Ureter (tissue), 1 donor: ENCODE data around the gene RPS5. TPM values are rescaled to one million over a fixed set of nuclear protein-coding genes. Genes with fewer than 3 reads are reported as not detected.
A peak's percentile ranks its signal among the peaks of the same experiment; 100 is the strongest.
"Not testable (repeated sequence)": the region's sequence is repeated elsewhere in the genome, so short reads cannot be mapped to it uniquely, and the experiment has no call there.

ENCODE experiments used
- DNase-seq: peaks from one replicate; pipeline ENCODE4 v3.0.0-alpha.2; 2020; ENCODE audit warnings: low spot score
- total RNA-seq: library from RNA; stranded (reverse); gene quantifications from one replicate; pipeline ENCODE4 v1.2.4, GENCODE V29; 2023
- donor health status: DM: yes; HTN: yes; CAD: no.

Gene RPS5
- total RNA-seq, 1 donor from 2014 or later, result 1,165 TPM

DNA sequence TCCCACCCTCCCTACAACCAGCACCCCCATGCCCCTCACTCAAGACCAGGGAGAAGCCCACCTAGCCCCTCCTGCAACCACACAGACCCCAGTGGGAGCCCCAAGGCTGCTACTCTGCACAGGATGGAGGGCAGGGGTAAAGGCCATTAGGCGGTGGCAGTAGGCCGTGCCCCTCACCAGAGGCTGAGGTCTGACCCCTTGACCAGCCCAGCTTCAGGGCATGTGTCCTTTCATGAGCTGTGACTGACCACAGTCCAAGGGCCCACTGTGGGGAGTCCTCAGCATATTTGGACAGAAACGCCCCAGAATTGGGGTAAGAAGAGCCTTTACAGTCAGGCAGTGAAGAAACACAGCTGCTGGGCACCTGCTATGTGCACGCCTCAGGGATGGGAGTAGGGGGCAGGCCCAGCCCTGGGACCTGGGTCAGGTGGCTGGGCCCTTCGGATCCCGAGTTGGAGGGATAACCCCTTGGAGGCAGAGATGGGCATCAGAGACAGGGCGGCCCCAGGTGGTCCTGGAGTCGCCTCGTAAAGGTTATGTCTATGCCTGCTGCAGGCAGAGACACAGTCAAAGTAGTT lies 1.7 kb upstream of the RPS5 start:
- no peak for DNase-seq

DNA sequence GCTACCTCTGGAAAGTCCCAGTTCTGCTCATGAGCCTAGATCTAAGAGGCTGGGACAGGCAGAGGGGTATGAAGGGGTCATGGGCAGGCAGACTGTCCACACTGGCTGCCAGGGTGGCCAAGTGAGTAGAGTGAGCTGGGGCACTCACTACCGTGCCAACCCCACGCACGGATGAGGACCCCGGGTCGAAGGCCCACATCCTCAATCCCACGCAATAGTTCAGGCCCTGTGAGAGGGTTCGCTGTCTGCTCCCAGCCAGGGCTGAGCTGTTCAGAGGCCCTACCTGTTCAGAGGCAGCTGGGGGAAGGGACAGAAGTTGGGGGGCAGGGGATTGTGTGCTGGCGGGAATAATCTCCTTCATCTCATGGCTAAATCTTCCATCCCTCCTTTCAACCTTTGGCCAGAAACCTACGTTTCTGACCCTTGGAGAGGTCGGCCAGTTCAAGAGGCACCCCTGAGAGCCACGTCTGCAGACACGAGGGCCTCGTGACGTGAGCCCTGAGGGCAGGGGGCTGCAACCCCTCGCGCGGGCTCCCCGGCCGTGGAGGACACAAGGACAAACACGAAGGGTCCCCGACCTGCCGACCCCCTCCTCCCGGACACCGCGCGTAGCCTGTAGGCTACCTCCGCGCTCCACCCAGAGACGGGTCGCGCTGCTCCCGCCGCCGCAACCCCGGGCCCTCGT lies 1.0 kb upstream of the RPS5 start:
- no peak for DNase-seq

GRCh38 chr19:58387338-58388174 lies 487 bp downstream of the RPS5 start:
- DNase-seq, result no peak

GRCh38 chr19:58388175-58388526 lies 1.1 kb downstream of the RPS5 start:
- DNase-seq, result no peak

- no peak for DNase-seq
Measured at GRCh38 chr19:58392945-58393724, 6.1 kb downstream of the RPS5 start.

GRCh38 chr19:58393725-58394033 lies 6.6 kb downstream of the RPS5 start:
- no peak for DNase-seq

- no peak for DNase-seq
Measured at GRCh38 chr19:58394821-58395219, 7.8 kb downstream of the RPS5 start.

DNA sequence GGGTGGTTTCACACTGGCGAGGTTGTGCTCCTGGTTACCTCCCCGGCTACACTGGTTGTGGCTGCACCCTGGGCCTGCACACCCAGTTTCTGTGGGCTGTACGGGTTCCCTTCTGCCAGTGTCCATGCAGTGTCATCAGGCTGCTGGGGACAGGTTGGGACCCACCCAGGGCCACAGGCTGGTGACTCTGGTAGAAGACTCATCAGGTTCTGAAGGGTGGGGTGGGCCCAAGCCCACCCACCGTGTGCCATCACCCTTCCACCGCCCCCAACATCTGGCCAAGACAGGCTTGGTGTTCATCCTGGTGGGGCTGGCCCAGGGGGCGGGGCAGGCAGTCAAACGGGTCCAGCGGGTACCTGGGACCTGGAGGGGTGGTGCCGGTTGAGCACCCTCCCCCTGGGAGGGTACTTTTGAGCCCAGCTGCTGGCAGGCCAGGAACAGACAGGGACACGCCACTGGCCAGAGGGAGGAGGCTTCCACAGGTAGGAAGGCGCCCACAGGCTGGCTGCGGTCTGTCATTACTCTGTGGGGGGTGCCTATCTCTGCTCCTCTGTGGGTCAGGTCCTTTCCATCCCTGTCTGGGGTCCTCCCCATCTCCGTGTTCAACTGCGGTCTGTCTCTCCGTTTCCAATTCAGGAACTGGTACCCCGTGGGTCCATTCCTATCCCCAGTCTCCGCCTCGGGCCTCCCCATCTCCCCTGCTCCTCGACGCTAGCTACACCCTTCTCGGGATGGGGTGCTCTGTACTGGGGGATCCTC lies 8.3 kb downstream of the RPS5 start, which contains the start of gene RNF225:
RNF225 (plus strand) TSS at position 437 of the 759 bp plus-strand sequence. CDS start 434 bp downstream, outside the sequence.
- peak; percentile 88 for DNase-seq

DNA sequence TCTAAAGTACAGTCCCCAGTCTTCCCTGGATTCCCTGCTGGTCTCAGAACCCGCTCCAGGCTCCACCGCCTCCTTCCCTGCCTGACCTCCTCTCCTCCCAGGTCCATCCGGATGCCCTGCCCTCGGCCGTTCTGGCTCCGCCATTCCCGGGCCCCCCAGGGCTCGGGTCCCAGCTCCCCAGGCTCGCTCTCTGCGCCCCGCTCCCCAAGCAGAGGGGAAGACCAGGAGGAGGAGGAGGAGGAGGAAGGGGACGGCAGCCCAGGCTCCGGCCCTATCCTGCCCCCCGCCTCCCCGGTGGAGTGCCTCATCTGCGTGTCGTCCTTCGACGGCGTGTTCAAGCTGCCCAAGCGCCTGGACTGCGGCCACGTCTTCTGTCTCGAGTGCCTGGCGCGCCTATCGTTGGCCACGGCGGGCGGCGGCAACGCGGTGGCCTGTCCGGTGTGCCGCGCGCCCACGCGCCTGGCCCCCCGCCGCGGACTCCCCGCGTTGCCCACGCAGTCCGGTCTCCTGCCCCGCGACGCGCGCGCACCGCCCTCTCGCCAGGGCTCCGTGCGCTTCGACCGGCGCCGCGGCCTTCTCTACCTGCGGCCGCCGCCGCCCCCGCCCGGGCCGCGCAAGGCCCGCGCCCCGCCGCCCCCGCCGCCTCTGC lies 9.0 kb downstream of the RPS5 start:
- DNase-seq, result no peak

- no peak for DNase-seq
Measured at GRCh38 chr19:58396691-58397532, 9.8 kb downstream of the RPS5 start.

DNA sequence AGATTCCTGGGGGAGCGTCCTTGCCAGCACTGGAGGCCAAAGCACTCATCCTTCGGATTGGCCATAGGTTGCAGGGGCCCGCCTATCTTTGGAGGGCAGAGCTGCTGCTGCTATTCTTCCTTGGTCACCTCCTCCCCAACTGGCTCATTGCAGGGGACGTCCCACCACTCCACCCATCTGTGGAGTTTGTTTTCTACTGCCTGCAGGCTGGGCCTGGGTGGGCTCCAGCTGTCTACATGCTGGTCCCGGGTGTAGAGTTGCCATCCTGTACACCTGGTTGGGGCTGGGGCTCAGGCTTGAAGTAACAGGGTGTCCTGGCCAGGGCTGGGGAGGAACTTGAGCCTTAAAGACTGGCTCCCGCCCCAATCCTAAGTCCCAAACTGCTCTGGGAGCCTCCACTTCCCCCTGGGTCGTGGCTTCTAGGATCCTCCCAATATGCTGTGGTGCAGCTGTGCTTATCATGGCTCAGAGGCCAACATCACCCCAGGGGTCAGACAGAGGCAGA lies 10.5 kb downstream of the RPS5 start:
- no peak for DNase-seq

- DNase-seq, result no peak
Measured at GRCh38 chr19:58398087-58398486, 11.0 kb downstream of the RPS5 start.

DNA sequence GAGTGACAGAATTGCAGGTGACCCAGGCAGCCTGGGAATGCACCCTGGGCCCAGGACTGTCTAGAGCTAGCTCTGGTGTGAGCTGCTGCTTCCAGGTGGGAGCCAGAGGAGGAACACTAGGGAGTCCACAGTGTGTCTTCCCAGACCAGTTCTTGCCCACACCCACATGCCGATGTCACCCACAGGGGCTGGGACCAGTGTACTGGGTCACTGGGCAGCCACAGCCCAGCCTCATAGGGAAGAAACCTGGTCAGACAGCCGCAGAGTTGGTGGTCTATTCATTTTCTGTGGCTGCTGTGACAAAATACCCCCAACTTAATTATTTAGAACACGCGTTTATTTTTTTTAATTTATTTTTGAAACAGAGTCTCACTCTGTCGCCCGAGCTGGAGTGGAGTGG lies 11.5 kb downstream of the RPS5 start:
- DNase-seq, result no peak

- no peak for DNase-seq
Measured at GRCh38 chr19:58399903-58400302, 12.8 kb downstream of the RPS5 start.

DNA sequence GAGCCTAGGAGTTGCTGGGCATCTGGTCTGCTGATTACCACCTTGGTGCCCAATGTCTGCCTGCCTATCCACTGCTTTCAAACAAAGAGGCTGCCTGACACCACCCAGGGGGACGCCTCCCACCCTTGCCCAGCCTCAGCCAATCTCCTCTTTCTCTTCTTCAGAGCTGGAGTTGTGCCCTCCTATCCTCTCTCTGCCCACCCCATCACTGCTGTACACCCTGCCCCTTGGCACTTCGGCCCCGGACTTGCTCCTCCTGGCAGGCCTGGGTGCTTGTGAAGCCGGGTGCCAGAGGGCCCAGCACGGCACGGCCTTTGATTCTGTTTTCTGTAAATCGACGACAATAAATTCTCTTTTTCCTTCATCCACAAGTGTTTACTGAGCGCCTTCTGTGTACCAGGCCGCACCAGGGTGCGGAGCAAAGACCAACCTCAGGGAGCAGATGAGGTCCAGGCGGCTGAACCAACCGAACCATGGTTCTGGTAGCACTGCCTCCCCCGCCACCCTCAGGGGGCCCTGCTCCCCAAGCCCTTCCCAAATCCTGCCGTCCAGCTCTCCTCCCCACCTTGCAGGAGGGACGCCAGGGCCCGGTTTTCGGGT lies 13.3 kb downstream of the RPS5 start:
- no peak for DNase-seq

- peak; percentile 99 for DNase-seq
Measured at GRCh38 chr19:58400916-58401839, 14.1 kb downstream of the RPS5 start.

GRCh38 chr19:58401840-58402421 lies 14.9 kb downstream of the RPS5 start:
- DNase-seq, result no peak

DNA sequence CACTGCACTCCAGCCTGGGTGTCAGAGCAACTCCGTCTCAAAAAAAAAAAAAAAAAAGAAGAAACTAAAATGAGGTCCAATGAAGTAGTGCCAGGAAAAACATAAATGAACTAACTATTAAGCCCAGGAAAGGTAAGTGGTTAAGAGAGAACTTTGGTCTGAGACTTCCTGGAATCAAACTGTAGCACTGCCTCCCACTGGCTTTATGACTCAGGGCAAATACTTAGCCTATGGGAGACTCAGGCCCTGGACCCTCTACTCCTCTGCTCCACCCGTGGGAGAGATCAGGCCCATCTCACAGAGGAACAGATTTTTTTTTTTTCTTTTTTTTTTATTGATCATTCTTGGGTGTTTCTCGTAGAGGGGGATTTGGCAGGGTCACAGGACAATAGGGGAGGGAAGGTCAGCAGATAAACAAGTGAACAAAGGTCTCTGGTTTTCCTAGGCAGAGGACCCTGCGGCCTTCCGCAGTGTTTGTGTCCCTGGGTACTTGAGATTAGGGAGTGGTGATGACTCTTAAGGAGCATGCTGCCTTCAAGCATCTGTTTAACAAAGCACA lies 16.9 kb downstream of the RPS5 start:
- DNase-seq, result not testable (repeated sequence)
